HG03135 (cell line): ENCODE measurements around the gene CAD.
A peak's percentile ranks its signal among the peaks of the same experiment; 100 is the strongest.
"Not testable (repeated sequence)": the region's sequence is repeated elsewhere in the genome, so short reads cannot be mapped to it uniquely, and the experiment has no call there.

Source experiments
- ATAC-seq: cut with Tn5 transposase; IDR thresholded peaks from one replicate; pipeline ENCODE4 v1.9.1; 2021; ENCODE audit warnings: mild to moderate bottlenecking, moderate library complexity; ENCODE audit not compliant: unreplicated experiment

The CAD gene

GRCh38 chr2:27198068-27198467 is 19.1 kb upstream of the CAD start:
- ATAC-seq, result not testable (repeated sequence)

- ATAC-seq, result no peak
These were observed 18.5 kb upstream of the CAD start for GRCh38 chr2:27198627-27199026.

GRCh38 chr2:27199241-27199640 is 17.9 kb upstream of the CAD start:
- no peak for ATAC-seq

GRCh38 chr2:27201675-27202074 is 15.5 kb upstream of the CAD start:
- ATAC-seq, result no peak

GRCh38 chr2:27202854-27203253 is 14.3 kb upstream of the CAD start:
- no peak for ATAC-seq

GRCh38 chr2:27203741-27204140 is 13.4 kb upstream of the CAD start:
- ATAC-seq, result no peak

- no peak for ATAC-seq
These were observed 12.6 kb upstream of the CAD start for GRCh38 chr2:27204566-27204965.

- ATAC-seq, result no peak
These were observed 12.0 kb upstream of the CAD start for GRCh38 chr2:27205206-27205605.

GRCh38 chr2:27206346-27206745 is 10.8 kb upstream of the CAD start:
- ATAC-seq, result no peak

- ATAC-seq, result no peak
These were observed 8.6 kb upstream of the CAD start for GRCh38 chr2:27208486-27209050.

GRCh38 chr2:27209621-27210401 is 7.4 kb upstream of the CAD start:
- ATAC-seq, result no peak

- ATAC-seq, result peak; percentile 20
These were observed 5.8 kb upstream of the CAD start for GRCh38 chr2:27211241-27211942.

GRCh38 chr2:27211943-27212625 is 5.1 kb upstream of the CAD start, which contains the start of the genes ATRAID and SLC5A6:
TSS of gene ATRAID (plus strand) at chr2:27212041. CDS start at chr2:27212369, 328 bp downstream.
TSS of gene SLC5A6 (minus strand) at chr2:27212268. CDS start at chr2:27207650, 4,618 bp downstream.
- ATAC-seq, result peak; percentile 74

- peak; percentile 11 for ATAC-seq
These were observed 4.3 kb upstream of the CAD start for GRCh38 chr2:27212626-27213471.

GRCh38 chr2:27214941-27215340 is 2.2 kb upstream of the CAD start:
- ATAC-seq, result no peak

GRCh38 chr2:27216416-27217137 is 592 bp upstream of the CAD start:
- no peak for ATAC-seq

- ATAC-seq, result no peak
These were observed 1.4 kb downstream of the CAD start for GRCh38 chr2:27218614-27219013.

- ATAC-seq, result no peak
These were observed 1.9 kb downstream of the CAD start for GRCh38 chr2:27219091-27219490.

- no peak for ATAC-seq
These were observed 2.9 kb downstream of the CAD start for GRCh38 chr2:27220091-27220490.

GRCh38 chr2:27221166-27221565 is 4.0 kb downstream of the CAD start:
- no peak for ATAC-seq
